IPS DF 19.7 (cell line): ENCODE data around the gene ACP6.
A peak's percentile ranks its signal among the peaks of the same experiment; 100 is the strongest.

ENCODE experiments used
- DNase-seq: peaks from one replicate; pipeline ENCODE4 v3.0.0-alpha.2; 2013; ENCODE audit warnings: low read depth, low spot score

The ACP6 gene

DNA sequence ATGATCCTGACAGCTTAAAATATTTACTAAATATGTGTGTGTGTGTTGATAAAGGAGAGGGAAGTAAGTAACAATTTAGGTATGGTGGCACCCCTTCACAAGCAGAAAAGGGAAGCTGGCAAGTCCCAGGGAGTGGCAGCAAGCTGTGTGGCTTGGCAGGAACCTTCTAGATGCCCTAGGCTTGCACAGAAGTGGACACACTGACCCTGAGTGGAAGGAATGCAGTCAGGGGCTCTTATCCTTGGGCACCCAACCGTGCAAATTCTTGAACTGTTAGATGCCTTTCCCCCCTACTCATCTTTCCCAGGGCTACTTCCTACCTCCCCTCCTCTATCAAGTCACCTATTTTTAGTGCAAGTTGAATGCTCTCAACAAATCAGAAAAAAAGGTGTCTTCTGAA, 18.9 kb downstream of the ACP6 start:
- DNase-seq: no peak

DNA sequence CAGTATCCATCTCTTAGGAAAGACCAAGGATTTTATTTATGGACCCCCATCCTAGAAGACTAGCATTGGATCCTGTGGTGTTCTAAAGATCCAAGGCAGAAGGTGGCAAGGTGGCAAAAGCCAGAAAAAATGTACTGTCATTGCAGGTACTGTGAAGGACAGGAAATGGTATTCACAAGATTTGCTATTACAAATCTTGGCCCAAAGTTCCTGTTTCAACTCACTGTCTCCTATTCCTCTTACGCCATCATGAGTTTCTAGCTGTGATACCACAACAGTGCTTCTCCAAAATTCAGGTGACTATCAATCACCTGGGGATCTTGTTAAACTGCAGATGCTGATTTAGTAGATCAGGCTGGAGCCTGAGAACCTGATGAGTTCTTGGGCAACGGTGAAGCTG, 21.4 kb downstream of the ACP6 start:
- no peak for DNase-seq

DNA sequence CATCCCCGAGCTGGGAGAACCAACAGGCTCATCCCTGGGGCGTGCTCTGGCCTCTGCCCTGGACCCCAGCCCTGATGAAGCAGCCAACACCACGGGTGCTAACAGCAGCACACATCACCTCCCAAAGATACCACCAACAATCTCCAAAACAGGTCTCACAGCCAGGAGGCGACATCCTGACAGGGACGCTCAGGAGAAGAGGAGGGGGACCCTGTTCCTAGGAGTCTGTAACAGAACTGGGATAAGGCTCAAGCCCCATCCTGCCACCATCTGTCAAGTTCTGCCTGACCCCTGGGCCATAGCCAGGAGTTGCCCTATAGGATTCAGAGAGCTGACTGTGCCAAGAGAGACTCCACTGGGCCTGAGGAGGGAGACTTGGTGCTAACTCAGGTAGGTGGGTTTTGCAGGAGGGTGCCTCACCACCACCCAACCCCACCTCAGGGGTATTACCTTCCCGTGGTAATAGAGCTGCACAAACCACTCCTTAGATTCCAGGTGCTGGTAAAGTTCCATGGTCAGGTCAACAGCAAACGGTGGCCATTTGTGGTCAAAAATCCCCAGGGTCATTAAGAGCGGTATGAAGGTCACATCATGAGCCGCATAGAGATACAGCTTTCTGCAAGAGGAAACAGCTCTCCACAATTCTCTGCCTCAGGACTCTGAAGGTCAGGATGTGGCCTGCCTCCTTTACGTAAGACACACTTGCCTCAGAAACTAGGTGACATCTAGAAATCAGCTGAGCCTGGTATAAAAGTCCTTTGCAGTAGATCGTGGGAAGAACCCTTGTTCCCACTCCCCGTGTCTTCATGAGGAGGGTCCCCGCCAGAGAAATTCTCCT, 22.3 kb downstream of the ACP6 start:
- DNase-seq: no peak

DNA sequence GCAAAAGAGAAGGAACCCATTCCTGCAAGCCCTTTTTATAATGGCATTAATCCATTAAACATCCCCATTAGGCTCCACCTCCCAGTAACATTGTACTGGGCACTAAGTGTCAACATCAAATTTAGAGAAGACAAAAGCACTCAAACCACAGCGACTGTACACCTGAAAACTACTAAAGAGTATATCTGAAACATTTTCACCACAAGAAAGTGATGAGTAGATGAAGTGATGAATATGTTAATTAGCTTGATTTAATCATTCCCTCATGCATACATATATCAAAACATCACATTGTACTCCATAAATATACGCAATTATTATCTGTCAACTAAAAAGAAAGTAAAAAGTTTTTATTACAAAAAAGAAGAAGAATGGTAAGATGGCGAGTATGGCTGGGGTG, 26.4 kb downstream of the ACP6 start:
- DNase-seq: no peak

DNA sequence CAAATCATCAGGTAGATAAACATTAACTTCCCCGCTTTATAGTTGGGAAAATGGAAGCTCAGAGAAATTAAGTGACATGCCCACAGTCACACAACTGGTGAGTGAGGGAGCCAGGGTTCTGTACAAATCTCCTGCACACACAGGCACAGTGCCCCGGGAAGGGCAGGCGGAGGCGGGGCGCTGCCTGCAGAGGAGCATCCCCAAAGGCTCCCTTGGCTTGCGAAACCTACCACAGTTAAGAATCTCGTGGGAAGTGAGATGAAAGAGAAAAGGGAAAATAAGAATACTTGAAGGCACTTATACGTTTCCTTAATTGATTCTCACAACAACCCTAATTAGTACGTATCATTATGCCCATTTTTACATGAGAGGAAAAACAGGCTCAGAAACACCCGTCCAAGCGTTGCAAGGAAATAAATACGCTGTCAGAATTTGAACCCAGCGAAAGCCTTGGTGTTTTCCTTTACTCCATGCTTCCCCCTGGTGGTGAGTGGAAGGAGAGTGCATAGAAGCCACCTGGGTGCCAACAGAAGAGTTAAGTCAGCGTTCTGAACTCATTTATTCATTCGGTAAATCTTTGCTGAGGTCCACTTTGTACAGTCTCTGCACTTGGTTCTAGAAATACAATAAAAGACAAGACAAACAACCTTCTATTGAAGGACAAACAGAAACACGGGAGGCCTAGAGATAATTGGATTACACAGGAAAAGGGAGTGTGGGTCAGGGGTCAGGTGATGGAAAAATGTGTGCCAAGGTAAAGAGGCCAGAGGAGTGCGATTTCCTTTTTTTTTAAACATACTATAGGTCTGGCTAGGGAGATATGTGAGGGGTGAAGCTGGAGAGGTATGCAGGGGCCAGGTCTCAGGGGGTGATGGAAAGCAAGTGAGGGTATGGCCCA, 28.4 kb downstream of the ACP6 start:
- no peak for DNase-seq

DNA sequence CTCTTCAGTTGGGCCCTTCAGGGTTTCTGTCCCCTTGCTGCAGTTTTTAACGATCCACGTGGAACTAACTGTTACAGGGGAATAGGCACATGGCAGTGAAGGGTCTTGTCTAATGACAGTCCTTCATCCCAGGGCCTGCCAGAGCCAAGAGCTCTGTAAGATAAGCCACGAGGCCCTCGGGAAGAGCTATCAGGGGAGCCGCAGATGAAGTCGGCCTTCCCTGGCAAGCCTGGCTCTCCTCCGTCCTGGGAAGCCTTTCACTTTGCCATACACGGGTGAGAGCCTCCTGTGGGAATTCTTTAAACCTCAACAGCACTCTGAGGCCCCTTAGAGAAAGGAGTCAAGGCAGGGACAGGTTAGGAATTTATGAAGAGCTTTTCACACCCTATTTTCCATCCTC, 29.0 kb downstream of the ACP6 start:
- no peak for DNase-seq

DNA sequence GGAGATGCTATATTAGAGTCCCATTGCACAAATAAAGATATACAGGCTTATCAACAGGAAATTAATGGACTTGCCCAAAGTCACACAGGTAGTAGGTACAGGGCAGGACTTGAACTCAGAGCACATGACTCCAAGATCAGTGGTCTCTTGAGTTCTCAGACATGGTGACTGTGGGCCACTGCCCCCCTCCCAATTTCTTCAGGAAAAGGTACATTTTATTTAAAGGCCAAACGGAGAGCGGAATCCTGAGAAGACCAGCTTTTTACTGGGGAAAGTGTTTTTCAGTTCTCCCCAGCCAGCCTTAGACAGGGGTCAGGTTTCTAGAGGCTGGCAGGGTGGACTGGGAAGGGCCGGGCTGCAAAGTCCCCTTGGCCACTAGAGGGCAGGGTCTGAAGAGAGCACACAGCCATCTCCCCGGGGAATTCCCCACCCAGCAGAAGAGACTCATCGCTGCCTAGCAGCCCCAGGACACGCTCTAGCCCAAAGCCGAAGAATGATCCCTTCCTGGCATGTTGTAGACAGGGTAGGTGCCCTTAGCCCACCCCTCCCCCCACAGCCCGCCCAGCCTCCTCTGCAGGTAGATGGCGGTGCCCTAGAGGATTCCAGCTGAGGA, 29.7 kb downstream of the ACP6 start:
- peak; percentile 35 for DNase-seq

DNA sequence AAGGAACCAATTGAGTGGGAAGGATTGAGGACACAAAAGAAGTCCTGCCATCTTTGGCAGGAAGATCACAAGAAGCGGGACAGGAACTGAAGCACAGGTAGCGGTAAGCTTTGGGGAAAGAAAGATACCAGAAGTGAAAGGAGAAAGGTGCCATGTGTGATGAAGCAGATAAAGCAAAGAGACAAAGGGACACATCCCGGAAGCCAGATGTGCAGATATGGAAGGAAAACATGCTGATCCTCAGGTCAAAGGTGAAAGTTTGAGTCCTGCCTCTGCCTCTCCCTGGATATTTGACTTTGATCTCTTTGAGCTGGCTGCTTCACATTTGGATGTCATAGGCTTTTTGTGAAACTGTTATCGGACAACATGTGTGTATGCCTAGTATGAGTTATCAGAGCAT, 34.0 kb downstream of the ACP6 start:
- DNase-seq: no peak

DNA sequence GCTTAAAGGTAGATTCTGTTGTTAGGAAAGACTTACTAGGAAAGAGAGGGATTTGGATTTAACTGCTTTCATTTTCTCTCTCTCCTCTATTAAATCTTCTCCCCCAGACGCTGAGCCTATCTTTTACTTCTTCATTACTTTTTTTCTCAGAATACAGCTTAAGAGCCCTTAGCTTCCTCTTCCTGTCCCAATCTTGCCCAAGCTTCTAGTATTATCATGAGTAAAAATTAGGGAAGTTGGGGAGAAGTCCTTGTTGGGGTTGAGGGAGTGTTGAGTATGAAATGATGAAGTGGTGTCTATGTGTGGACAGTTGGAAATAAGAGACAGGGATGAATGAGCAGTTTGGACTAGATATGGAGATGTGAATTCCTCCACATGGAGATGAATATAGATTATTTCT, 35.0 kb downstream of the ACP6 start:
- no peak for DNase-seq

DNA sequence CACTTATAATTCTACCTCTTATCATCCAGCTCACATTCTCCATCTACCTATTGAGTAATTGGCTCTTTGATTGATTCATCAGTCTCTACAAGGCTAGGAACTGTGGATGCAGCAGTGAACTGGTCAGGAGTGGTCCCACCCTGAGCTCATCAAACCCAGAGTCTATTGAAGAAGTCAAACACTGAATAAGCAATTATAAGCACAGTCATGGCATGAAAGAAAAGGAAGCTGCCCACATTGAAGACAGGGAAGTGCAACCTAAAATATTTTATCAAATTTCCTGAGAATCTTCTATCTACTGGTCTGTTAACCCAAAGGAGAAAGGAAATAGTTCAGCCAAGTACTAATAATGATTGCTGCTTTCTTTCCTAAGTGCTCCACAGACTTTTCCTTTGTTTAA, 35.7 kb downstream of the ACP6 start:
- DNase-seq: no peak

DNA sequence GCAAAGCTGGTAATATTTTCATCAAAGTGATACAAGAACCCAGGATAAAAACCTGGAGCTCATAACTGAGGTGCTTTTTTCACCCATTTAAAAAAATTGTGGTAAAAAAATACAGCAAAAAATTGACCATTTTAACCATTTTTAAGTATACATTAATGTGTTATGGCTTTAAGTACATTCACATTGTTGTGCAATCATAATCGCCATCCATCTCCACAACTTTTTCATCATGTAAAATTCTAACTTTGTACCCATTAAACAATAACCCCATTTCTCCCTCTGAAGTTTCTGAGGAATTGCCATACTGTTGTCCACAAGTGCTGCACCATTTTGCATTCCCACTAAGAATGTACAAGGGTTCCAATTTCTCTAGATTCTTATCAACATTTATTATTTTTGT, 36.6 kb downstream of the ACP6 start:
- DNase-seq: no peak

DNA sequence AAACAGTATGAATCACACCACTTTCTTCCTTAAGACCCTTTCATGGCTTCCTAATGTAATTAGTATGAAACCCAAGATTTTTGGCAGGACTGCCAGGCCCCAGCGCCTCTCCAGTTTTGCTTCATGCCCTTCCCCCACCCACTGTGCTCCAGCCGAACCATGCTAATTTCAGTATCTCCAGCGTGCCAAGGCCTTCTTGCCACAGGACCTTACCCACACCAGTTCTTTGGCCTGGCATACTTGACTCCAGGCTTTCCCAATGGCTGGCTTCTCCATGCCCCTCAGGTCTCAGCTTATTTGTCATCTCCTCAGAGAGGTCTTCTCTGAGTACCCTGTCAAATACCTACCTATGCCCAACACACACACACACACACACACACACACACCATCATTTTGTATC, 38.5 kb downstream of the ACP6 start:
- no peak for DNase-seq

DNA sequence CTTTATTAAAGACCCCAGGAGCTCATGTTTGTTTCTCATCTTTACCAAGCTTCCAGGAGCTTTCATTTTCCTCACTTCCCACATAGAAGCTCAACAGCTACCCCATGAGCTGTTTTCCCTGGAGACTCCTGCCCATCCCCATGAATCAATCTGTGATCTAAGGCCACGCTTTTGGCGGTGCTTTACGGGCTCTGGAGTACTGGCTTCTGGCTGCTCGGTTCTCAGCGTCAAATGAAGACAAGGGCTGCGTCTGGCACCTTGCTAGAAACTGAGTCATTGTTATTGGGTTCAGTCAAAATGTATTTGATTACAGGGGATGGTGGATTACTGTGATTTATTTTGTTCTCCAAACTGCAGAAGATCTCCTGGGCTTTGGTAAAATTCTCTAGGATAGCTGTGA, 39.9 kb downstream of the ACP6 start:
- DNase-seq: no peak

DNA sequence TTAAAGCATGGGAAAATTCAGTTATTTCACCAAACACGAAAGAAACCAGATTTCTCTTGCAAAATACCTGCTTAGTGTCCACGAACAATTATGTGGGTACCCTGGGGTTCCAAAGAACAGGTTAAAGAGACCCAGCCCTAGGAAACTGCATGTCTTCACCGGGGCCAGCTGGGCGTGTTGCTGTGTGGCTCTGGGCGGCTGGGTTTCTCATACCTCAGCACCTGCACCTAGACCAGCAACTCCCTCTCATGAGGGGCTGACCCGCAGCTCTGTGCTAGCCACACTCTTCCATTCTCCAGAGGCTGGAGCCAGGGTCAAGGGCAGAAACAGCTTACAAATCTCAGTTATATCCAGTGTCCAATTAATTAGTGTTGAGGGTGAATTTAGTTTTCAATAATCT, 40.3 kb downstream of the ACP6 start:
- no peak for DNase-seq

DNA sequence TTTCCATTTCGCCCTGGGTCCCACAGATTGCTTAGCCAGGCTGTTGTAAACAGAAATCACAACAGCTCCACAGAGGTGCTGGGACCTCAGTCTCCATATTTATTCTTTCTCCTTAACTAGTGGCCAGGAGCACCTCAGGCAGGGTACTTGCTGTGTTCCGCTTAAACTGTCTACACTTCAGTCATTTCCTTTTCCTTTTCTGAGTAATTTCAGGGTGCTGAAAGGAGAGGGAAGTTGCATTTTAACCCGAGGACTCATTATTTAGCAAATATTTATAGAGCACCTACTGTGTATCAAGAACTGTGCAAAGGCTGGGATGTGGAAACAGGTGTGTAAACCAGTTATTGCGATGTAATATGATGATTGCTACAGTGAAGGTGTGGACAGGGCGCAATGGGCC, 41.9 kb downstream of the ACP6 start:
- no peak for DNase-seq

DNA sequence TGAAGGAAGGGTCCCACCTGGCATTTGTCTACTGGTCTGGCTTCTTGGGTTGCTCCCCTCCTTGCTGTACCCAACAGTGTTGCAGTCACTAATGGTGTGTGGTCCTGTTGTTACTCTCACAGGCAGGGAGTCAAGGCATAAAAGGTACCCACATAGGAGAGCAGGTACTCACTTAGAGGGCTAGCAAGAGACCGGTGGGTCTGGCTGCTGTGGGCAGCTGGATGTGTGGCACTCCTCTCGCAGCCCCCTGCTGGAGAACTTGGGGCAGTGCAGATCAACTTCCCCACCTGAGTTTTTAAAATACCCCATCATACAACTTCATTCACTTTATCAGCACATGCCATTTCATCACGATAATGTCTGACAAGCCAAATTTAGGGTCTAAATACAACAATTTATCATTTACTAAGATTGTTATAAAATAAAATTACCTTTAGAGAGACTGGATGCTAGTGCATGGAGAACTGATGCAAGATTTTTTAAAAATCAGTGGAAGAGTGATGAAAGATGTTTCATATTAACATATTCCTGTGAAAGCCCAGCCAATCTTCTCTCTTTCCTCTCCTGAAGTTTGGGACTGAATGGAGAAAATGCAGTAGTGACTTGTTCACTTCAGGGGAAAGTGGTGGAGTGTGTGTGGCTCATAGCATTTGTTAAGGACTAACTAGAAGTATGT, 42.8 kb downstream of the ACP6 start:
- DNase-seq: no peak

DNA sequence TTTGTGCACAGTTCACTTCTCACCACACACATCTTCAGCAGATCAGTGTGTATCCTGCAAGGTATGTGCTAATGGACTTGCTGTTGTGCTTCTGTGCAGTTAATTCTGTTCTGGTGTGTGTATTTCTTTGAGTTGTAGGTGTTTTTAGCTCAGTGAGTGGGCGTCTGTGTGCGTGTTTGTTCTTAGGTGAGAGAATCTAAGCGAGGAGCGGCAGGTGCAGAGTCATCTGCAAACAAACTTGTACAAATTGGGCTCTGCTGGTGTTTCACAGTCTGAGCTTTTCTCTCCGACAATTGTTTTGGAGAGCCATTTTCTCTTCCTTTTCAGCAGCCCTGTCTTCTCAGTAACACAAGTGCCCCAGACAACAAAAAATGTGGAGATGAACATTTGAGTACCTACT, 43.6 kb downstream of the ACP6 start:
- DNase-seq: no peak

DNA sequence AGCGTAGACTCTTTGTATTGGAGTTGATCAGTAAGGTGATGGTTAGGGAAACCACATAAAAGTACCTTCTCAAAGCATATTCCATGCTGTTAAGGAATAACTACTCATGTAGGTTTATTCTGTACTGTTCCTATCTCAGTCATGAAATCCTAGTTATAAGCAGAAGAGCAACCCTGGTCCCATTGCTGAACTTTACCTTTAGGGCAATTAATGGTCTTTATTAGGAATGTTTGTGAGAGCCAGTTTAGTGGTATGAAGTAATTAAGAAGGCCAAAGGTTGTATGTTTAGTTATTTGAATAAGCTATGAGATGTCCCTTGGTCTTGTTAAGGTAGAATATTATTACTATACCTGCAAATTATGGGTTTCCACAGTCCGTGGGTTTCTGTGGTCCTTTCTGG, 44.0 kb downstream of the ACP6 start:
- no peak for DNase-seq

DNA sequence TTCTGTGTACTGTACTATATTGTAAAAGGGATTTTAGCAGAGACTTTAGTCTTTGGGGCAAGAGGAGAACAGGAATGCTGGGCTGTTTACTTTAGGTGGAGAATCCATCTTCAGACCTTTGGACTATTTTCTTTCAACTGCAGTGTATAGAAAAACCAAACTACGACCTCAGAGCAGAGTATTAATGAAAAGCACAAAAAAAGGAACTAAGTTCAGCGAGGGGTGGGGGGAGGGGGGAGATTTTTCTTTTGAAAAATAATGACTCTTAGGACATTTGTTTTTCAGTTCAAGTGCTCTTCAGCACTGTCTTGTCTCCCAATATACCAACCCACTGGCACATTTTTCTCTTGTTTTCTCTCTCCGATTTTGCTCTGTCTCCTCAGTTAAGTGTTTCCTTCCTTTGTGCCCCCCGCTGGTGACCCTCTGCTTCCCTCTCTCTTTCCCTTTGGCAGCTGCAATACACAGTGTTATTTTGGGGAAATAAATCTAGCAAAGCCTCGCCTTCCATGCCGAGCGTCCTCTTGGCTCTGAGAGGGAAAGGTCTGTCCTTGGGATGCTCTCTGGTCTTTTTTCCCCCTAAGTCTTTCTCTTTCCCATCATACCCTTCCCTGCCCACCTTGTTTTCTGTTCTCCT, 44.8 kb downstream of the ACP6 start:
- DNase-seq: no peak

DNA sequence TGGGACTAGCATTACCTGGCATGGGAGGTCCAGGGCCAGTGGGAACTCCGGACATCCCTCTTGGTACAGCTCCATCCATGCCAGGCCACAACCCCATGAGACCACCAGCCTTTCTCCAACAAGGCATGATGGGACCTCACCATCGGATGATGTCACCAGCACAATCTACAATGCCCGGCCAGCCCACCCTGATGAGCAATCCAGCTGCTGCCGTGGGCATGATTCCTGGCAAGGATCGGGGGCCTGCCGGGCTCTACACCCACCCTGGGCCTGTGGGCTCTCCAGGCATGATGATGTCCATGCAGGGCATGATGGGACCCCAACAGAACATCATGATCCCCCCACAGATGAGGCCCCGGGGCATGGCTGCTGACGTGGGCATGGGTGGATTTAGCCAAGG, 45.8 kb downstream of the ACP6 start:
- DNase-seq: no peak

DNA sequence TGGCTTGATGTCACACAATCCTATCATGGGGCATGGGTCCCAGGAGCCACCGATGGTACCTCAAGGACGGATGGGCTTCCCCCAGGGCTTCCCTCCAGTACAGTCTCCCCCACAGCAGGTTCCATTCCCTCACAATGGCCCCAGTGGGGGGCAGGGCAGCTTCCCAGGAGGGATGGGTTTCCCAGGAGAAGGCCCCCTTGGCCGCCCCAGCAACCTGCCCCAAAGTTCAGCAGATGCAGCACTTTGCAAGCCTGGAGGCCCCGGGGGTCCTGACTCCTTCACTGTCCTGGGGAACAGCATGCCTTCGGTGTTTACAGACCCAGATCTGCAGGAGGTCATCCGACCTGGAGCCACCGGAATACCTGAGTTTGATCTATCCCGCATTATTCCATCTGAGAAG, 46.3 kb downstream of the ACP6 start:
- no peak for DNase-seq

DNA sequence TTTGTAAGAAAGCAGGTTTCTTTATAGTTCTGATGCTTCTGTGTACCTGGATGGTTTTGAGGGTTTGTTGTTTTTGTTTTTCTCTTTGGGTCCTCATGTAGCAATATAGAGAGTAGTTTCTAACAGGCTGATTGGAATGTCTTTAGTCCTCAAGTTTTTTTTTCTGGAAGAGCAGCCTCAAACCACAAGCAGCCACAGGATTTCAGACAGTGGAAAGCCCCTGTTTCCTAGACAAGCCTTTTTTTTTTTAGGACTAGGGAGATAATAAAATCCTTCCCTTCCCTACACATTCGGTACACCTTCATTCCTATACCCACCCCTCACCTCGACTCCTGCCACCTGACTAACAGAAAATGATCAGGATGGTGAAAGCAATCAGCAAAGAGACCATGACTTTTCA, 47.6 kb downstream of the ACP6 start:
- no peak for DNase-seq
